ENCODE data around the gene EFCAB8.
"Not testable (repeated sequence)": the region's sequence is repeated elsewhere in the genome, so short reads cannot be mapped to it uniquely, and the experiment has no call there.

EFCAB8 gene

GRCh38 chr20:32909896-32910571 is 51.3 kb downstream of the EFCAB8 start:
- DNase-seq (ENCODE audit: low read depth) = no peak

DNA sequence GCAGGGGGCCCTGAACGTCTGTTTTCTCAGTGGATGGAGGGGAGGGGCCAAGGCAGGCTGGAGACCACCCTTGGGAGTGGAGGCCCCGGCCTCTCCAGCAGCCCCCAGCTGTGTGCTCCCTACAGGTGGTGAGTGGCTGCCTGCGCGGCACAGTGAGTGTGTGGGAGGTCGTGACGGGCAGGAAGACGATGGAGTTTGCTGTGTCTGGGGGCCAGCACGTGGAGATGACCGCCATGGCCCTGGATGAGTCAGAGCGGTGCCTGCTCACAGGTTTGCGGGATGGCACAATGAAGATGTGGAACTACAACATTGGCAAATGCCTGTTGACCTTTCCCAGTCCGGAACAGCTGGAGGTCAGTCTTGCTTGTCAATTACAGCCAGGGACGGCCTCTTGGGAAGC is 52.6 kb downstream of the EFCAB8 start:
- DNase-seq (ENCODE audit: low read depth) = no peak

DNA sequence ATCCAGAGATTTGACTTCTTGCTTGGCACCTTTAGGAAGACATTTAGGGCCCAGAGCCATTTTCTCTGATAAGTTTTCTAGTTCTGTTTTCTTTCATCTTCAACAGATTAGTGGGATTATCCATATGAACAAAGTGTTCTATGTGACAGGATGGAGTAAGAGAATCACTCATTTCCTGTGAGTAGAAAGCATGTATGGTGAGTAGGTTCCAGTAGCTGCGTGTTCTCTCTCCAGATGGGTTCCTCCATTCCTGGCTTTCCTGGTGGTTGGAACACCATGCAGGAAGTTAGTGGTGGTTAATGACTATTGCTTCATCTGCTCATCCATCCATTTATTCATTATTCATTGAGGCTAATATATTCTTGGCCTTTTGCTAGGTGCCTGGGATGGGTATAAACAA is 54.0 kb downstream of the EFCAB8 start:
- no peak for DNase-seq (ENCODE audit: low read depth)

- DNase-seq (ENCODE audit: low read depth) = no peak
Measured at GRCh38 chr20:32914031-32914430, 55.3 kb downstream of the EFCAB8 start.

- DNase-seq (ENCODE audit: low read depth) = no peak
Measured at GRCh38 chr20:32917191-32917950, 58.6 kb downstream of the EFCAB8 start.

DNA sequence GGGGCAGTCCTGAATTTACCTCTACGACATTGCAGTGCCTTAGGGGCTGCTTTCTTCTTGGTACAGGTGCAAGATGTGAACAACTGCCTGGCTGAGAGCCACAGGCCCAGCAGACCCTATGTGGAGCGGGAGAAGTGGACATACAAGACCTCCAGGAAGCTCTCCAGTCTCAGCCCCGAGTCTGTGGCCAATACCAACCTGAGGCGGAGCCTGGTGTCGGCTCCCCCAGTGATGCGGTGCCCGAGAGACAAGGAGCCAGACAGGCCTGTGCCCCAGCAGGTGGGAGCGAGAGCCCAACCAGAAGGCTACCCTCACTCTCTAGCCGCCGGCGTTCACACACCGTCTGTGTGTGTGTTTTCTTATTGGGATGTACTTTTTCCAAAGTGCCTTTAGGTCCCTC is 59.6 kb downstream of the EFCAB8 start:
- no peak for DNase-seq (ENCODE audit: low read depth)

DNA sequence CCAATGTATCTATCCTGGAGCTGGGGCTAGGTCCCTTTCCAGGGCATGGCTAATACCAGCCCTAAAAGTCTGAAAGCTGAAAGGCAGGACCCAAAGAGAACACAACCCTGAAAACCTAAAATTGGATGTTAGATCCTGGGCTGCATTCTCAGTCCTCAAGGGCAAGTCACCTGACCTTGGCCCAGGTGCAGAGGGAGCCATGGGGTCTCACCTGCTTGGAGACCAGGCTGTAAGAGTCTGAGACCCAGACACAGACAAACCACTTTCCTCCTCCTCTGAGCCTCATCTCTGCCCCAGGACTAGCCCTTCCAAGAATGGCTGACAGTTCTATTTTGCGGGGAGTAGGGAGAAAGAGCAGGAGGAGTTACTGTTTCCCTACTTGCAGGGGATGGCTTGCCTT is 60.0 kb downstream of the EFCAB8 start:
- DNase-seq (ENCODE audit: low read depth) = no peak

GRCh38 chr20:32920066-32920465 is 61.3 kb downstream of the EFCAB8 start:
- DNase-seq (ENCODE audit: low read depth) = no peak

DNA sequence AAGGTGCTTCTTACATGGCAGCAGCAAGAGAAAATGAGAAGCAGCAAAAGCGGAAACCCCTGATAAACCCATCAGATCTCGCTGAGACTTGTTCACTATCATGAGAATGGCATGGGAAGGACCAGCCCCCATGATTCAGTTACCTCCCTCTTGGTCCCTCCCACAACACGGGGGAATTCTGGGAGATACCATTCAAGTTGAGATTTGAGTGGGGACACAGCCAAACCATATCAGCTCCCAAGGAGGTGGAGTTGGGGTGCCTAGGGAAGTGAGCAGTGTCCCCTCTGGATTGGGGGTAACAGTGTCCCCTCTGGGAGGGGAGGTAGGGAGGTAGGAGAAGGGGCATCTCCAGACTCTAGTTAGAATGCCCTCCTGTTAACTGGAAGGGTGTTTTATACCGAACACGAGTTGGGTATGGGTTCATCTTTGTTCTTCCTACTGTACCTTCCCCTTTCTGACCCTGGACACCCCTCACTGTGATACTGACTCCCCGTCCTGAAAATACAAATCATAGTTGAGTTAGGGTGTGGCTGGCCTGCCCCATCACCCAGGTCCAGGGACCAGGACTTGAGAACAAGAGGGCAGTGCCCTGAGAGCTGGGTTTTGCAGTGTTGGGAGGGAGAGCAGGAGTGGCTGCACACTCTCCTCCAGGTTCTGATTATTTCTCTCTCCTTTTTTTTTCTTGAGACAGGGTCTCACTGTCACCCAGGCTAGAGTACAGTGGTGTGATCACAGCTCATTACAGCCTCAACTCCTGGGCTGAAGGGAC is 62.0 kb downstream of the EFCAB8 start:
- DNase-seq (ENCODE audit: low read depth) = no peak

DNA sequence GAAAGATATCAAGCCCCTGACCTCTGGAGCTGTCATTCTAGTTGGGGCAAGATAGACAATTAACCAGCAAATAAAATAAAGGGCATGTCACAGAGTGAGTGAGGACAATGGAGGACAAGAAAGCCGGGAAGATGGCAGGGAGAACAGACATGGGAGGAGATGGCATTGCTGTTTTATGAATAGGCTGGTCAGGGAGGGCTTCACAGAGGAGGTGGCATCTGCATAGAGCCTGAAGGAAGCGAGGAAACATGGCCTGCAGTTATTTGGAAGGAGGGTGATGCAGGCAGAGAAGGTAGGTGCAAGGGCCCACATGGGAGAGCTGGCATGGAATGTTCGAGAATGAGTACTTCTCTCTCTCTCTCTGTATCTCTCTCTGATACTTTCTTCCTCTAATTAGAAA is 63.7 kb downstream of the EFCAB8 start:
- no peak for DNase-seq (ENCODE audit: low read depth)

DNA sequence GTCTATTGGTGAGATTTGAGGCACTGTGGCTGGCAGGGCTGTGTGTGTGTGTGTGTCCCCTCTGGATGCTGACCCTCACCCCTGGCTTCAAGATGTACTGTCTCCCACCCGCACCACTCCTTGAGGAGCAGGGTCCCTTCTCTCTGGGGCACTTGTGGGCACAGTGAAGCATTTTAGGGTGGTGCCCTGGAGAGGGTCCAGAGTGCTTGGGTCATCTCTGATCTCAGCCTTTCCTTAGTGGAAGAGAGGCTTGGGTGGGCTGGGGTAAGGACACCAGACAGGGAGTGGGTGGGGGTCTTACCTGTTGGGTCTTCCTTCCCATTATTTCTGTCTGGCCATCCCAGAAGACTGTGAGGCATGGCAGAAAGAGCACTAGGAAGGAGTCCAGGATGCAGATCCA is 66.1 kb downstream of the EFCAB8 start:
- DNase-seq (ENCODE audit: low read depth) = no peak

DNA sequence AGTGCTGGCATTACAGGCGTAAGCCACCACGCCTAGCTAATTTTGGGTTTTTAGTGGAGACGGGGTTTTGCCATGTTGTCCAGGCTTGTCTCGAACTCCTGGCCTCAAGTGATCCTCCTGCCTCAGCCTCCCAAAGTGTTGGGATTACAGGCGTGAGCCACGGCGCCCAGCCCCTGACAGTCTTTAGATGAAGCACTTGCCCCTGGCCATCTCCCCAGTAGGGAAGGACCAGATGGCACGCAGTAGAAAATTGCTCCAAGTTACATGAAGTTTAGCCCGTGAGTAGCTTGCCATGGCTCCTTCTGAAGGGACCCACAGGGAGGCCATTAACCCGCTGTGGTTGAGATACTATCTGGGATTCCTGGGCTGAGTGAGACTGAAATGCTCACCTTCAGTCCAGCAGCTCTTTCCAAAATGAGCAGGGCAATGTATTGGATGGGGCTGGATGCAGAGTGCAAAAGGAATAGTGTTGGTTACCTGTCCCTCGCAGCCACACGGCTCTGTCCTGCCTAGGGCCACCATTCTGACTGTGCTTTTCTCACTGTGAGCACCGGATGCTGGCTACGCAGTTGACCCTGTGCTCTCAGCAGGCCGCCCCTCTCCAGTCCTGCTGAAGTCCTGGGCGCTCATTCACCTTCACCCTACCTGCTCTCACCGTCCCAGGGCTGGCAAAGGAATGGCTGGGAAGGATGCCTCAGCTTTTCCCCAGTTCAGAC is 66.9 kb downstream of the EFCAB8 start:
- DNase-seq (ENCODE audit: low read depth) = no peak

DNA sequence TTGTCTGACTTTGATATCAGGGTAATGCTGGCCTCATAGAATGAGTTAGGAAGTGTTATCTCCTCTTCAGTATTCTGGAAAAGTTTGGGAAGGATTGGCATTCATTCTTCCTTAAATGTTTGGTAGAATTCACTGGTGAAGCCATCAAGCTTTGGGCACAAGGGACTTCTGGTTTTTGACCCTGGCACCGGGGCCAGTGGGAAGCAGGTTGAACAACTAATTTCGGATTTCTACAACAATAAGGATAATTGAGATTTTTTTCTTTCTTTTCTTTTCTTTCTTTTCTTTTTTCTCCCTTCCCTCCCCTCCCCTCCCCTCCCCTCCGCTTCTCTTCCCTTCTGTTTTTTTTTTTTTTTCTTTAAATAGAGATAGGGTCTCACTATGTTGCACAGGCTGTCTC is 70.4 kb downstream of the EFCAB8 start:
- no peak for DNase-seq (ENCODE audit: low read depth)

DNA sequence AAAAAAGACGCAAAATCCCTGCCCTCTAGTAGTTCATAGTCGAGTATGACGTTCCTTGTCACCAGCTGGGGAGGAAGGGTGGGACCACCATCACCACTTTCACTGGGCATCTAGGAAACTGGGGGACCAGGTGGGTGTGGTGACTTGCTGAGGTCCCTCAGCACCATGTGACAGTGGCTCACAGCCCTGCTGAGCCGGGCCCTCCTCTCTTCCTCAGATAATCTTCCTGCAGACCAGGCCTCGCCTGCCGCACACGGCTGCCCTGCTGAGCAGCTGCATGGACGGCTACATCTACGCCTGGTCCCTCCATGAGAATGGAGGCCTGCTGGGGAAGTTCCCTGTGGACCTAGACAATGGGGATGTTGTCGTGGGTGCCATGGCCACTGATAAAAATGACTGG is 71.5 kb downstream of the EFCAB8 start:
- no peak for DNase-seq (ENCODE audit: low read depth)

GRCh38 chr20:32930701-32931100 is 72.0 kb downstream of the EFCAB8 start:
- DNase-seq (ENCODE audit: low read depth) = no peak

DNA sequence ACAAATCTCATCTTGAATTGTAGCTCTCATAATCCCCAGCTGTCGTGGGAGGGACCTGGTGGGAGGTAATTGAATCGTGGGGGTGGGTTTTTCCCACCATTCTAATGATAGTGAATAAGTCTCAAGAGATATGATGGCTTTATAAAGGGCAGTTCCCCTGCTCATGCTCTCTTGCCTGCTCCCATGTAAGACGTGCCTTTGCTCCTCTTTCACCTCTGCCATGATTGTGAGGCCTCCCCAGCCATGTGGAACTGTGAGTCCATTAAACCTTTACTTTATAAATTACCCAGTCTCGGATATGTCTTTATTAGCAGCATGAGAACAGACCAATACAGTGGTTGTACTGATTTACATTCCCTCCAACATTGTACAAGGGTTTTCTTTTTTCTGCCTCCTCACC is 75.9 kb downstream of the EFCAB8 start:
- DNase-seq (ENCODE audit: low read depth) = no peak

GRCh38 chr20:32941155-32941885 is 82.6 kb downstream of the EFCAB8 start:
- no peak for DNase-seq (ENCODE audit: low read depth)

GRCh38 chr20:32943490-32944052 is 84.8 kb downstream of the EFCAB8 start:
- no peak for DNase-seq (ENCODE audit: low read depth)

- DNase-seq (ENCODE audit: low read depth) = no peak
Measured at GRCh38 chr20:32945710-32946221, 87.0 kb downstream of the EFCAB8 start.

- no peak for DNase-seq (ENCODE audit: low read depth)
Measured at GRCh38 chr20:32946629-32947028, 87.9 kb downstream of the EFCAB8 start.

DNA sequence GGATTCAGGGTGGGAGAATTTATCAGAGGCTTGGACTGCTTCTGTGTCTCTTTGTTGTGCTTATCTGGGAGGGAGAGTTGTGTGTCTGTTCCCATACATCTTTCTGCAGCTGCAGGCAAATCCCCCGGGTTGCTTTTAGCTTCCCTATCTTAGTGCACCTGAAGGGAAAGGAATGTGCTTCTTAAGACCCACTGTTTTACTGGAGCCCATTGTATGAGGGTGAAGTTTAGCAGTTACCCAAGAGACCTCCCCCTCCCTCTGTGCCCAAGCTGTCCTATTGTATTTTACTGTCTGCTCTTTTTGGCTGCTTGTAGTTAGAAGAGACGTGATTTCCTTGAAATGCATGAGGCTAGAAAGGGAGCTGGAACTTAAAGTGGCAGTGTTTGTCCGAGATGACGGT is 91.8 kb downstream of the EFCAB8 start:
- not testable (repeated sequence) for DNase-seq (ENCODE audit: low read depth)
